G401.6 (cell line): ENCODE data around the gene PHLPP2.
A peak's percentile ranks its signal among the peaks of the same experiment; 100 is the strongest.

Source experiments
- FAIRE-seq: peaks from 2 replicates; lab custom pipeline; 2012; peaks lifted over from hg19 to GRCh38; lab: Jason Lieb, UNC

Gene PHLPP2

DNA sequence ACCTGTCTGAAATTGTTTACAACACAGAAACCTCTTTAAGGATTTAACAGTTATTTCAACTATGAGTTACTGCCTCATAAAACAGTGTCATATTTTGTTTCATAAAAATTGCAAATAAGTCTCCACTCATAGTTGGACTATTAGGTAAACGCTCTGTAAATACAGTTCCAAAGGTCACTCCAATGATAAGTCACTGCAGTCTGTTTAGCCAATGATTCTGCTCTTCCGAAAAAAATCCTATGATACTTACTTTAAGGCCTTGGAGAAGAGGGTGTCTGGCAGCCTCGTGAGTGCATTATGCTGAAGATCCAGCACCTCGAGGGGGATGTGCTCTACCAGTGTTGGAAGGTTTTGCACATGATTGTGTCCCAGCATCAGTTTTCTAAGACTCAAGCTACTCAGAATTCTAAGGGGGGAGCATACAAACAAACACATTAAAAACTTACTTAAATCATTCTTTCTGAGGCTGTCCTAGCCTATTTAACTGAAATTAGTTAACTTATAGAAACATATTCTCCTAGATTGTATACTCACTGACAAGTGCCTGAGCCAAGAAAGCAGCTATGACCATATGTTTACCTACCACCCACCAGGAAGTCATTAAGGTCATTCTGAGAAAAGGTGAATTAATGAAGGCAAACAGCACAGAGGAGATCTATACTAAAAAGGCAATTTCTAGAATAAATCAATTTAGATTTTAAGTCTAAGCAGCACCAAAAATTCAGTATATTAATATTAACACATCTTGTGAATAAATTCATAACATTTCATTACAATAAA is 57.4 kb downstream of the PHLPP2 start:
- peak; percentile 42 for FAIRE-seq

DNA sequence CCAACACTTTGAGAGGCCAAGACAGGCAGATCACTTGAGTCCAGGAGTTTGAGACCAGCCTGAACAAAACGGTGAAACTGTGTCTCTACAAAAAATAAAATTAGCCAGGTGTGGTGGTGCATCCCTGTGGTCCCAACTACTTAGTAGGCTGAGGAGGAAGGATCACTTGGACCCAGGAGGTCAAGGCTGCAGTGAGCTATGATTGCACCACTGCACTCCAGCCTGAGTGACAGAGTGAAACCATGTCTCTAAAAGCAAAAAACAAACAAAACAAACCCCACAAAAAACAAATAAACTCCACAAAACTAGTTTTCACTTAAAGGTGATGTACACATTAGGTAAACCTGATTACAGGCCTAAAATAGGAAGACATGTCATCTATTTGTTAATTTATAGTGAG is 58.2 kb downstream of the PHLPP2 start:
- FAIRE-seq = no peak

DNA sequence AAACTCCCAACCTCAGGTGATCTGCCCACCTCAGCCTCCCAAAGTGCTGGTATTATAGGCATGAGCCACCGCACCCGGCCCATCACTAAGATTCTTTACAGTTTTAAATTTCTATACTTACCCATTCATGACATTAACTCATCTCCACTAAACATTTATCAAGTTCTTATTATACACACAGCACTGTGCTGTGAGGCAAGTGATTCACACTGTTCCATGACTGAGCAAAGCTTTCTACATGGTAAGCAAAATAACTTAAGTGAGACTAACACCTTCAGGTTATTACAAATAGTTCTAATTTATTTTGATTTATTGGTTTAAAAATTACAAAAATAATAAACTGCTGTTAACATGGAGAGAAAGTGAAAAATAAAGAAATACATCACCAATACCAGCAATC is 65.0 kb downstream of the PHLPP2 start:
- FAIRE-seq = no peak

DNA sequence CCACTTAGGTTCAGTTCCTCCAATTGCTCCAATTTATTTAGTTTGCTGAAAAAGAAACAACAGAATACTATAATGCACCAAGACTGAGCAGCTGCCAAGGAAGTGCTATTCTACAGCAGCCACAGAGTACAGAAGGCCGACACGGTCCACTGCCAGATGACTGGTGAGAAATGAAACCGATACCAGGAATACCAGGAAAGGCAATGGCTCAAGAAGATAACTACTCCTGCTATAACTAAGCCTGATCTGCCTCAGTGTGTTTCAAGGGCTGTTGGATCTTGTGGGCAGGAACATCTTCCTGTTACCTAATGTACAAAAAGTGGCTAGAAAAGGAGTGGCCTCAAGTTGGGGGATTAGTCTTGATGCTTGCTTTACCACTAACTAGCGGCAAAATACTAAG is 65.7 kb downstream of the PHLPP2 start:
- FAIRE-seq = no peak

DNA sequence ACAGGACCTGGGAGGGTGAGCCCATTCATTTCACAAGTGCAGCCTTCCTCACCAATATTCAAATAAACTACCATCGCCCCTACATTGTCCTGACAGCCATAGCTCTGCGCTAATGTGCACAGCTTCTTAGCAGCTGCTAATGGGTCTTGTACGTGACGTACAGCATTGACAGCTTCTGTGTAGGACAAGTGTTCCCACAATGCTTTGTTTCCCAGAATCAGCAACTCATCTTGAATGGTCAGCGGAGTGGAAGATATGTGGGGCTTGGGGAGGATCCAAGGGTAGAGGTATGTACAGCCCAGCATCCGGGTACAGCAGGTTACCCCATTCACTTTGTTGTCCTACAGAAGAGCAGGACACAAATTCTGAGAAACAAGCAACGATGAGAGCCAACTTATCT is 74.8 kb downstream of the PHLPP2 start:
- FAIRE-seq = no peak

DNA sequence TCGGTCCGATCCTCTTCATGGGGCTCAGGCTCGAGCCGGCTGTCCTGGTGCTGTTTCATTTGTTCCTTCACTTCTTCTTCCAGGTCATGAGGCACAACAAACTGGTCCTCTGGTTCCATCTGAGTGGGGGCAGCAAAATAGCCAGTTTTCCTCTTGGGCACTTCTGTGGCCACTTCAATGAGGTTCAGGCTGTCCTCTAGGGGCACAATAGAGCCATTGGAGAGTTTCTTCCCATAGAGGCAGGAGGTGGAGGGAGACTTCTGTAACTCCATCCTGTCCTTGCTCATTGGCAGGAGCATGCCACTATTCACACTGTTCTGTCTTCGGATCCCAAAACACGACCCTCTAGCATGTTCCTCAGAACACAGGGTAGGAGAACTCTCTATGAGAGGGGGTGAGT is 75.6 kb downstream of the PHLPP2 start:
- FAIRE-seq = no peak

DNA sequence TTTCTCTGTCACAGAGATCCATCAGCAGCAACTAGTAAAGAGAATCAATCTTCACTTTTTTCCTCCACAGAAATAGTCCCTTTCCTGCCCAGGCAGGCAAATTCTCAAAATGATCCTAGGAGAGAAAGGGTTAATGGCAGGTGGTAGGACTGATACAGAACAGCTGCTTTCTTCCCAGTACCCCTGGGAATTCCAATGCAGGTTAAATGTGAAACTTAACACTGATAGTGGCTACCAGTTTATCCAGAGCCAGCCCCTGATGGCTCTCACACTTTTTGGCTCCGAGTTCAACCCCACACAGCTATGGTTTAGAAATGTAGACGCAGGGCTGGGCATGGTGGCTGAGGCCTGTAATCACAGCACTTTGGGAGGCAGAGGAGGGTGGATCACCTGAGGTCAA is 76.3 kb downstream of the PHLPP2 start:
- no peak for FAIRE-seq

DNA sequence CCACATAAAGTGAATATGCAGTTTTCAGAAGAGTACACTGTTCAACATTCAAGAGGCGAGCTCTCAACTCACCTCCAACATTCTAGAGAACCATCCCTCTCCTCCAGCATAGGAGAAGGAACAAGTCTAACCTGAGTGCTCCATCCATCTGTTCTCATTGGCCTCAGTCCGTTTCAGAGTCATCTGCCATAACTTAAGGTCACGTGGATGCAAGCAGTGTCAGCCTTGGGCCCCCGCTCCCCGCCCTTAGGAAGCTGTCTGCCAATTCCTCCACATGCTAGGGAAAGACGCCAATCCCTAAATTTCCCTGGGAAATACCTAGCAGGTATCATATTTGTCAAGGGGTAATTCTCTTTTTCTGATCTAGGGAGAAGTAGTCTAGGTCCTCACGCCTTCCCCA is 77.1 kb downstream of the PHLPP2 start:
- FAIRE-seq = no peak

DNA sequence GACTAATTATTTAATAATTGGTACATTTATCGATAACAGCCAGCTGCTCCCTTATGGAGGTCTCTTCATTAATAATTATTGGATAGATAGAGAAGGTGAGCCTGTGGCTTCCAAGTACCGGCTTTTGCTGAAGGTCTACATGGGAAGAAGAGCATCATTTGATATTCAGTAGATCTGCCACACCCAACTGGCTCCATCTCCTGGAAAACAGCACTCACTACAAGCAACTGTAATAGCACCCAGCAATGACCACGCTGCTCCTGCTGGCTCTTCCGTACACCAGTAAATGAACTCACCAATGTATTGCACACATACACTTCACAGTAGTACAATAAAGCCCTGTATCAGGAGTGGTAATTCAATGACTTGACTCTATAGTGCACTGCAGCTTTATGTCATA is 79.1 kb downstream of the PHLPP2 start:
- FAIRE-seq = peak; percentile 91

DNA sequence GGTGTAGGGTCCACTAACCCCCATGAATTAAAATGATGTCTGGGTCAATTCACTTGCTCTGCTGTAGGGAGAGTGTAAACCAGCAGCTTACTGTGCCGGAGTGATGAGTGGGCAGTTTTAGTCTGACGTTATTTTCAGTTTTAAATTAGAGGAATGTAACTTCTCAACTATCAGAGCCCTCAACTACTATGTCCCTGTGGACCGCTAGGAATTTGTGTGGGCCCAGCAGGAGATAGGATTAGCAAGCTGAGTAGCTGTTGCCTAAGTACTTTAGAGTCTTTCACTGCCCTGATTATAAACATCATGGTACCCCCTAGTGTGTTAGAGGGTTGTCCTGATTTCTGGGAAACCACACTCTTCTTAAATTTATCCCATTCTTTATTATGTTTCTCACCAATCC is 87.1 kb downstream of the PHLPP2 start:
- peak; percentile 99 for FAIRE-seq

DNA sequence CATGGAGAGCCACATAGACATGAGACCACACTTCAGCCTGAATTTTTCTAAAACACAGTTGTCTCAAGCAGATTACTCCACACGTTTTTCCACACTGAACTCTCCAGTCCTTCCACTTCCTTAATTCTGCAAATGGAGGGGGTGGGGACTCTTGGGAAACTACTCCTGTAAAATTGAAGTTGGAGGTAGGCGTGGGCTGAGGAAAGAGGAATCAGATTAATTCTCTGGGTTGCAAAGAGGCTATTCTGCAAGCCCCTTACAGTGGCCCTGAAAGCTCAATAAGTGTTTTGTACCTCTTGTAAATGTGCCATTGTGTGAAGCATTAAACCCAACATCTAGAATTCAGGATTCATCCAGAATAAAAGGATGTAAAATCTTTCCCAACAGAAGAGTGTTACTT is 88.9 kb downstream of the PHLPP2 start:
- FAIRE-seq = peak; percentile 85

DNA sequence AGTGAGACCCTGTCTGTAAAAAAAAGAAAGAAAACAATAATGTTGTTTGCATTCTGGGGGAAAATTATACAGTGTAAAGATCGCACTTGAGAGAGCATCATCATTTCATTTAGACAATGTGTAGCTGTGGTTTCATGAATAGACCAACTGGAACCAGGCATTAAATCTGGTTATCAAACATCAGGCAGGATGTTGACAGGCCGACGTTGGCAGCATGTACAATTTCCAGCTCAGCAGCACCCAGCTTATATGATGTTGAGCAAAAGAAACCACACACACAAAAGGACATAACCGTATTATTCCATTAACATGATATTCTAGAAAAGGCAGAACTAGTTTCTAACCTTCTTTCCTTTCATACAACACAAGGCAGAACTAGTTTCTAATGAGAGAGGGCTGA is 92.7 kb downstream of the PHLPP2 start:
- FAIRE-seq = peak; percentile 6

DNA sequence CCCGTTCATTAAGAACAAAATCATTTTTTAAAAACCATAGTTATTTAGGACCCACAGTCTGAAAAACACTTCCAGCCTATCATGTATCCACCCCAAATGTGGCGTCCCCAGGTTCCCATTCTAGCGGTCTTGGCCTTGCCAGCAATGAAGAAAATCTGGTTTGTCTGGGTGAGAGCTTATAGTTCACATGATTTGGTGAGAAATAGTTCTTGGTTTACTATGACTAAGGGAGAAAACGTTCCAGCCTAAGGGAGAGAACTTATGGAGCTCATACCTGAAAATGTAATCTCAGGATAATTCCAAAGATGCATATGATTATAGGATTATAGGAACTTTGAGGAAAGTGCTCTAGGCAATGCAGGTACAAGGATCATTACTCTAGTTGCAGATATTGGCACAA is 93.7 kb downstream of the PHLPP2 start:
- FAIRE-seq = peak; percentile 98

DNA sequence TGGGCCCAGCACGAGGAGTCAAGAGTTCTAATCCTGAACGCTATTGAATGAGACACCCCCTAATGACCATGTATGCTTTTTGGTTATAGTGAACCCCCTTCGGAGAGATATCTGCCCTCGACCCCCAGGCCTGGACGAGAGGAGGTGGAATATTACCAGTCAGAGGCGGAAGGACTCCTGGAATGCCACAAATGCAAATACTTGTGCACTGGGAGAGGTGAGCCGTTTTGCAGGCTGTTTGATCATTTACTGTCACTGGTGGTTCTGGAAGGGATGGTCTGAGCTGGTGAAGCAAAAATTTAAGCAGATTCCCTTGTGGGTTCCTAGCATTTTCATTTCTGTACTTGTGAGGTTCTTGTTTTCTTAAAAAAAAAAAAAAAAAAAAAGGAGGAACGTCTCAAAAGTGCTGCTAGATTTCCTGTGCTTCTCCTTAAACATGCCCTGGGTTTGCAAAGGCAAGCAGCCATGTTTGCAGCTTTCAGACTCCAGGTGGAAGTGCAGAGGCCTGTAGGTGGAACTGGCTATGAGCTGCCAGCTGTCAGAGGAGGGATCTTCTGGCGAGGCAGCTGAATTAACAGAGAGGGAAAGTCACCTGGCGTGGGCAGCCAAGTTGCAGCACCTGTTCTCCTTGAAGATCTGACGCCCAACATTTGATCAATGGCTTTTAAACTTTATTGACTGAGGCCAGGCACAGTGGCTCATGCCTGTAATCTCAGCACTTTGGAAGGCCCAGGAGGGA is 95.1 kb downstream of the PHLPP2 start:
- no peak for FAIRE-seq

DNA sequence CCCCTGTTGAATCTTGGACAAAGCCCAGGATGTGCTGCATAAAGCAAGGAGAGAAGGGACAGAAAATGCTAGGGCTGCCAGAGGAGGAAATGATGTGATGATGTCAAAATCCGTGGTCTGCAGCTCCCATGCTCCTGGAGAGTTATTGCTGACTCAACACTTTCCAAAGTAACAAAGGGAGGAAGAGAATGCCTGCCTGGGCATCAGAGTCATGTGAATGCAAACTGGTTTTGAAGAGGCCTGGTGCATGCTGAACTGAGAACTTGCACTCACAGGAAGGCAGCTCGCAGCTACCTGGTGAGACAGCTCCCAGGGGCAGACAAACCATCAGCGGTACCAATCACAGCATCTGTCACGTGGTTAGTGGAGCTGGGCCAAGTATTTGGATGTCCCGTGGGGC is 95.7 kb downstream of the PHLPP2 start:
- peak; percentile 99 for FAIRE-seq

DNA sequence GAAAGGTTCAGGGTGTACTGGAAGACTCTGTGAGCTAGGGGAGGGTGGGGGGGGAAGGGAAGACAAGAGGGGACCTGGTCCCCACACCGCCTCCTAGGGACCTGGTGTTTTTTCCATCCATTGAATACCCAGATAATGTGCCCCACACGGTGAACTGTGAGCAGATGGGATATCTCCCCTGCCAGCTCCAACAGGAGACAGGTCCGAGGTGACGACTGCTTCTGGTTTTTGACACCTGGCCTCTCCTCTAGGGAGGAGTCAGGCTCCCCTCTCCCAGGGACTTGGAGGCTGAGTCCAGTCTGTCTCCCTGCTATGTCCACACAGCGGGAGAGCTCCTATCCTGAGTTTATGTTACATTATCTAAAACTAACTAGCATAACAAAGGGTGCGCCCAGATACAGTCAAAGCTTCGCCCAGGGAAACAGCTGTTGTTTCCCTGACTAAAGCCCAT is 96.7 kb downstream of the PHLPP2 start:
- FAIRE-seq = no peak

DNA sequence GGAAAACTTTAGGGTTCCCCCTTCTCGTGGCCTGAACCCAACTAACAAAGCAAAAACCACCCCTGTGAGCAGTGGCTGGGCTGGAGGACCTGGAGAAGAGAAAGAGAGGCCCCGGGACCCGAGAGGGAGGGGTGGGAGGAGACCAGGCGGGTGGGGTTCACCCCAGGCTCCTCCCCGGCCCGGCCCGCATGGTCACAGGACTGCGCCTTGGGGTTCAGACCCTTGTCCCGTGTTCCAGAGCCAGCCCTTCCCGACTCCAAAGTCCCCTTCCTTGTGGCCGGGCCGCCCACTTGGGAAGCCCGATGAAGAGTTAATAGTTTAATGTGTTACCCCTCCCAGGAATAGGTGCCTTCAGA is 97.7 kb downstream of the PHLPP2 start:
- peak; percentile 93 for FAIRE-seq

DNA sequence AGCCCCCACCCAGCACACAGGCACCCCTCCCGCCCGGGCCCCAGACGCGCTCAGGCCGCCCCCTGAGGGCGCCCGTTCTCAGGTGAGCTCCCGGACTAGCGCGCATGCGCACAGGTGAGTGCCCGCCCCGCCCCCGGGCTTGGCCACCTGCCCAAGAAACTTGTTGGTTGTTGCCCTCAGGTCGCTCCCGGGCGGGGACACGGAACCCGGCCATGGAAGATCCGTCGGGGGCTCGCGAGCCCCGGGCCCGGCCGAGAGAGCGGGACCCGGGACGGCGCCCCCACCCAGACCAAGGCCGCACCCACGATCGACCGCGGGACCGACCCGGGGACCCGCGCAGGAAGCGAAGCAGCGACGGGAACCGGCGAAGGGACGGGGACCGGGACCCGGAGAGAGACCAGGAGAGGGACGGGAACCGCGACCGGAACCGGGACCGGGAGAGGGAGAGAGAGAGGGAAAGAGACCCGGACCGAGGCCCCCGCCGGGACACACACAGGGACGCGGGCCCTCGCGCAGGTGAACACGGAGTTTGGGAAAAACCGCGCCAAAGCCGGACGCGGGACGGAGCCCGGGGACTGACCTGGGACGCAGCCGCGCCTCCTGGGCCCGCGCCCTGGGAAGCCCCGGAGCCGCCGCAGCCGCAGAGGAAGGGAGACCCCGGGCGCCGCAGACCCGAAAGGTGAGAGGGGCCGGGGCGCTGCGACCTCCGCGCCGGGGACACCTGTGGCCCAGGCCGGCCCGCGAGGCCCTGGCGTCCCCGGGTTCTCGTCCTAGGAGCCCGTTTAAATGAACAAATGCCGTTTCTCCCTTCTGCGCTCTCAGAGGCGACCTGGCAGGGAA is 98.3 kb downstream of the PHLPP2 start, which contains the start of gene MARVELD3:
Gene MARVELD3 (plus strand): TSS at position 167 of the 840 bp plus-strand sequence. CDS start 46 bp downstream, at position 213.
- FAIRE-seq = no peak

DNA sequence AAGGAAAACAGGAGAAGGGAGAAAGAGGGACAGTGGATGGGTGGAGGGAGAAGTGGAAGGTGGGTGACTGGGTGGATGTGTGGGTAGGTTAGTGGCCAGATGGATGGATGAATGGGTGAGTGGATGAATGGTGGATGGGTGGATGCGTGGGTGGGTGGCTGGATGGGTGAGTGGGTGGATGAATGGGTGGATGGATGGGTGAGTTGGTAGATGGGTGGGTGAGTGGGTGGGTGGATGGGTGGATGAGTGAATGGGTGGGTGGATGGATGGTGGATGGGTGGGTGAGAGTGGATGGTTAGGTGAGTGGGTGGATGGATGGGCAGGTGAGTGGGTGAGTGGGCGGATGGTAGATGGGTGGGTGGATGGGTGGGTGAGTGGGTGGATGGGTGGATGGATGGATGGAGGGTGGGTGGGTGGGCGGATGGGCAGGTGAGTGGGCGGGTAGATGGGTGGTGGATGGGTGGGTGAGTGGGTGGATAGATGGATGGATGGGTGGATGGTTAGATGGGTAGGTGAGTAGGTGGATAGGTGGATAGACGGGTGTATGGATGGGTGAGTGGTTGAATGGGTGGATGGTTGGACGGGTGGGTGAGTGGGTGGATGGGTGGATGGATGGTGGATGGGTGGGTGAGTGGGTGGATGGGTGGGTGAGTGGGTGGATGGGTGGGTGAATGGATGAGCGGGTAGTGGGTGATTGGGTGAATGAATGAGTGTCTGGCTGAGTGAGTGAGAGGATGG is 99.2 kb downstream of the PHLPP2 start:
- no peak for FAIRE-seq

DNA sequence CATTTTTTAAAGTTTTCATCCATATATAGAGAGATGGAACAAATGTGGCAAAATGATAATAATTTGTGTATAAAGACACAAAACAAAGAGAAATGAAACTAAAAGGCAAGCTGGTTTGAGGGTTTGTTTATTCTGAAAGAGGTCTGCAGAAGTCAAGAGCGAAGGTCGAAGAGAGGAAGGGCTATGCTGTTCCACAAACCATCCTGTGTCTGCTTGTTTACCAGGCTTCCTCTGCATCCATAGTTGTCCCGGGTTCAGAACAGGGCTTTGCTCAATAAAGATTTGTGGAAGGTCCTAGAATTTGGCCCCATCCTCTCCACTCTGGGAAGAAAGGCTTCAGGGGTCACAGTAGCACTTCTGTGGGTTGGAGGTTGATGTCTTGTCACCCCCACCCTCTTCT is 100.9 kb downstream of the PHLPP2 start:
- FAIRE-seq = no peak

DNA sequence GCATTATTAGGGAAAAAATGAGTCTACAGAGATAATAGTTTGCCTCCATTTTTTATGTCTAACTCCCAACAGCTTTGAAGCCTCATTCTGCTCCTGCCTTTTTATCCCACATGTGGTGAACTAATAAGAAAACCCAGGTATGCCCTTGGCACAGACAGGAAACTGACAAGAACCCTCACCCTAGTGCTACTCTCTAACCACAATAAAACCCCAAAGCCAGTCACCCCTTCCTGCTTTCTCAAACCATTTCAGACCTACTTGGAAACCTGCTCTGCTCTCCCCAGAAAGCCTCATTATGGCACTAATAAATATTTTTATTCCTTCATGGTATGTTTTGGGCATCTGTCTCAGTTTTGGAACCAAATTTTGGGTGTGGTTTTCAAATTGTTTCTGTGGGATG is 102.4 kb downstream of the PHLPP2 start:
- FAIRE-seq = no peak

DNA sequence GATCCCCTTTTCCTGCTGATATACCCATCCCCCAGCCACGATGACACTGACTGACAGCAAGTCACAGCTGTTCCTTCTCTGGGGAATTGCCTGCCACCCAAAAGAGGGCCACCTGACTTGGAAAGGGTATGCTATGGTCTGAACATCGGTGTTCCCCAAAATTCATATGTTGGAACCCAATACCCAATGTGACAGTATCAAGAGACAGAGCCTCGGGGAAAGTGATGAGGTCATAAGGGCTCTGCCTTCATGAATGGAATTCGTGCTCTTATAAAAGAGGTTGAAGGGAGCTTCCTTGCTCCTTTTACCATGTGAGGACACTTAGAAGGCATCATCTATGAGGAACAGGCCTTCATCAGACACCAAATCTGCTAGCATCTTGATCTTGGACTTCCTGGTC is 106.1 kb downstream of the PHLPP2 start:
- FAIRE-seq = no peak
